NCI-H1048 (cell line): Measurements from ENCODE around the gene CKMT2.
"Not testable (repeated sequence)": the region's sequence is repeated elsewhere in the genome, so short reads cannot be mapped to it uniquely, and the experiment has no call there.

Source experiments
- DNase-seq: peaks from one replicate; lab custom pipeline; 2025; lab: John Stamatoyannopoulos, UW

CKMT2 gene

DNA sequence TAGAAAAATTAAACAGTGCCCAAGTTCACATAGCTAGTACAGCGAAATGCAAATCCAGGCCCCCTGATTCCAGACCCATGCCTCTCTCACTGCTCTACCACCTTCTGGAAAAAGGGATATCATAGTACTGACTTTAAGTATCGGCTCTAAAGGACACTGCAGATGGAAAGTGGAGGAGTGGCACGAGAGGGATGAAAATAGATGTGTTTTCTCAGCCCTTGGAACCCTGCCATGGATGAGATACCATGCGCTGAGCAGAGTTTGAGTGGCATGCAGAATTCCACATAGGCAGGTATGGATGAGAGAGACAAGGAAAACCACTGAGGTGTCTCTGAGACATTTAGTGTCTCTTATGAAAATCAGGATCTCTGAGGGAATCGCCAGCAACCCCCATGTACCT lies 18.8 kb downstream of the CKMT2 start:
- DNase-seq, result no peak

DNA sequence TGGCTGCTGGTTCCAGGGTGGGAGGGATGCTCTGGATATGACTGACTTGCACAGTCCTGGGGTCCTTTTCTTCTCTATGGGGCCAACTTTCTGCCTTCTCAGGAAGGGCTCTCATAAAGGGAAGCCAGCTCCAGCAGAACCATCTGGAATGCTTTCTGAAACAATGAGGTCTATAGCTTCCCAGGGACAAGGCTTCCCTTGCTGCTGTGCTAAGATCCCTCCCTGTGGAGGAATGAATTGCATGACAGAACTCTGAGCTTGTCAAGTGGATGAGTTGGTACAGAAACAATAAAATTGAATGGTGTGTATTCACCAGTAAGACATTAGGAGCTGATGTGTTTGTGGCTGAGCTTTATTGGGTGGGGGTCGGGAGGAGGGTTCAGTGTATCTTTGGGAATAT lies 19.8 kb downstream of the CKMT2 start:
- DNase-seq, result no peak

GRCh38 chr5:81253875-81254274 lies 20.8 kb downstream of the CKMT2 start:
- DNase-seq, result no peak

- DNase-seq, result no peak
Measured at GRCh38 chr5:81254886-81255559, 21.9 kb downstream of the CKMT2 start.

GRCh38 chr5:81256766-81257165 lies 23.6 kb downstream of the CKMT2 start:
- DNase-seq, result no peak

DNA sequence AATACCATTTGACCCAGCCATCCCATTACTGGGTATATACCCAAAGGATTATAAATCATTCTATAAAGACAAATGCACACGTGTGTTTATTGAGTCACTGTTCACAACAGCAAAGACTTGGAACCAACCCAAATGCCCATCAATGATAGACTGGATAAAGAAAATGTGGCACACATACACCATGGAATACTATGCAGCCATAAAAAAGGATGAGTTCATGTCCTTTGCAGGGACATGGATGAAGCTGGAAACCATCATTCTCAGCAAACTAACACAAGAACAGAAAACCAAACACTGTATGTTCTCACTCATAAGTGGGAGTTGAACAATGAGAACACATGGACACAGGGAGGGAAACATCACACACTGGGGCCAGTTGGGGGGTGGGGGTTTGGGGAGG lies 29.7 kb downstream of the CKMT2 start:
- not testable (repeated sequence) for DNase-seq

DNA sequence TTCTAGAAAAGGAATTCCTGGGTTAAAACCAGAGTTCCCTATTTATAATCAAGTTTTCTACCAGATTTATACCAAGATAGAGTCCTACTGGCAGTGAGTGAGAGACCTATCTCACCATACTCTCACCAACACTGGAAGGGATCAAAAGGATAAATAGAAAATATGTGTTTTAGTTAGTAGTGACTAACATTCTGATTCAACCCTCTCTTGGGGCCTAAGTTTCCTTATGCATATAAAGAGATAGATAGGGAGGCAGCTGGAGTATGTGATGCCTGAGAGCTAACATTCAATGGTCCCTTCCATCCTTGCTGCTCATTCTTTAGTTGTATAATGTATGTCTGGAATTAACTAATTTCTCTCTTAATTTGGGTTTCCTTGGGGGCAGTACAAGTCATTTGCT lies 32.0 kb downstream of the CKMT2 start:
- DNase-seq, result no peak

DNA sequence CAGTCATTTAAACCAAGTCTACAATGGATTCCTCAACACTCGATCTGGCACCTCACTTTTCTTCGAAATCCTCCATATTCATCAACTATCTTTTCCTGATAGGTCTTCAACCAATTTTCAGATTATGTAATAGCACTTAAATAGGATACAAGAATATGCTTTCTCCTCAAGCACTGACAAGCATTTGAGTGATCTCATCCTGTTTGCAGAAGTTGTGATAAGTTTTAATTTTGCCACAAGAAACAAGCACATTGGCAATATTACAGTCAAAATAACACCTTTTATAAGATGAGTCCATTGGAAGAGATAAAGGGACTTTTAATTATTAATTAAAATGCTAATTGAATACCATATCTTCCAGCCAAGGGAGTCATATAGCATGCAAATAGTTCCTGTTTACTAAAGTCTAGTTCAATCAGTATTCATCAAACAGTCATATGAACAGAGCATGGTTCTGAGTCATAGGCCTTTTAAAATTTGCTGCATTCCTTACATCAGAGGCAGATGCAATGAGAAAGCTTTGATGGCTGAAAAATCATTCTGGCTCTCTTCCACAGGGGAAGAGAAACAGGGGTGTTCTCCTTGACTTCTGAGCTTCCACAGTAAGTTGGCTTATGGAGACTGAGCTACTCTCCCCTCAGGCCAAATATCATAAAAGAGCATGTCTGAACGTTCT lies 35.5 kb downstream of the CKMT2 start:
- DNase-seq, result no peak

DNA sequence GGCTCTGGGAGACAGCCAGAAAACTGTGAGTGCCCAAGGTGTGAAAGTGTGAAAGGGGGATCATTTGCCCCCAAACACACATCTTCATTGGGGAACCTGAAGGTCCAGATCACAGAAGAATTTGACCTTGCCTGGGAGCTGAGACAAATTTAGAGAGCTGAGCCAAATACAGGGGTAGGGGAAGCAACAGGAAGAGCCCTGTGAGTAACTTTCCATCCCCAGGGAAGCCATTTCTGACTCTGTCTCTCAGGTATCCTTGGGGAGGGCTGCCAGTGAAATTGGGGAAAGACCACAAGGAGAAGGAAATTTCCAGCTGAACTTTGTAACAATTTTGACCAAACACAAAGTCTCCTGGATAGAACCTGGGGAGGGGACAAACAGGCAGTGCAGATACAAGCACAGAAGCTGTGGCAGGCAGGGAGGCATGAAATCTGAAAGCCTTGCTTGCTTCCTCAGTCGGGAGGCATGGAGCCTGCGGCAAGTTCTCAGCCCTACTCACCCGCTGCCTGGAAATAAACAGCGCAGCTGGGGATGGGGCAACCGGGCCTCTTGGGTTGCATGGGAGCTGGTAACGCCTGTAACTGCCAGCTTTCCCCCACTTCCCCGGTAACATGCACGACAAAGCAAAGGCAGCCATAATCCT lies 36.8 kb downstream of the CKMT2 start:
- no peak for DNase-seq

GRCh38 chr5:81270394-81271027 lies 37.4 kb downstream of the CKMT2 start:
- DNase-seq, result not testable (repeated sequence)

- no peak for DNase-seq
Measured at GRCh38 chr5:81283976-81284375, 50.9 kb downstream of the CKMT2 start.

- no peak for DNase-seq
Measured at GRCh38 chr5:81286059-81286617, 53.0 kb downstream of the CKMT2 start.

GRCh38 chr5:81288021-81288433 lies 54.9 kb downstream of the CKMT2 start:
- DNase-seq, result no peak

- no peak for DNase-seq
Measured at GRCh38 chr5:81290146-81290545, 57.0 kb downstream of the CKMT2 start.

DNA sequence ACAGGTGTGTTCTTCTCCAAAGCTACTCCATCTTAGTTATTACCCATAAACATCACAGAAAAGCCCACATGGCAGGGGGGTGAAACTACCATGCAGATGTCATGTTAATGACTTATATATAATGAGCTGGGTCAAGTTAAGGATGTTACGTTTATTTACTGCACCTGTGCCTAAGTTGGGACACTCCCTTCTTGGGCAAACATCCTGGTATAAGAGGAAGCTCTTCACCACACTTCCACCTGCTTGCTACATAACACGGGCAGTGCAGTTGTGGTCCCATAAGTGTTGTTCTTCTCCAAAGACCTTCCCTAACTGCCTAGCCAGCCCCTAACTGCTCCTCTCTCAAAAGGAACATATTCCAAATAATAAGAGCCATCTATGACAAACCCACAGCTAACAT lies 59.0 kb downstream of the CKMT2 start:
- DNase-seq, result no peak

DNA sequence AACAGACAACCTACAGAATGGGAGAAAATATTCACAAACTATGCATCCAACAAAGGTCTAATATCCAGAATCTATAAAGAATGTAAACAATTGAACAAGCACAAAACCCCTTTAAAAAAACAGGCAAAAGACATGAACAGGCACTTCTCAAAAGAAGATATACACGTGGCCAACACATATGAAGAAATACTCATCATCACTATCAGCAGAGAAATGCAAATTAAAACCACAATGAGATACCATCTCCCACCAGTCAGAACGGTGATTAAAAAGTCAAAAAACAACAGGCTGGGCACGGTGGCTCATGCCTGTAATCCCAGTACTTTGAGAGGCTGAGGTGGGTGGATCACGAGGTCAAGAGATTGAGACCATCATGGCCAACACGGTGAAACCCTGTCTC lies 60.9 kb downstream of the CKMT2 start:
- not testable (repeated sequence) for DNase-seq

GRCh38 chr5:81297531-81297930 lies 64.4 kb downstream of the CKMT2 start:
- no peak for DNase-seq

- no peak for DNase-seq
Measured at GRCh38 chr5:81300921-81301270, 67.8 kb downstream of the CKMT2 start.

DNA sequence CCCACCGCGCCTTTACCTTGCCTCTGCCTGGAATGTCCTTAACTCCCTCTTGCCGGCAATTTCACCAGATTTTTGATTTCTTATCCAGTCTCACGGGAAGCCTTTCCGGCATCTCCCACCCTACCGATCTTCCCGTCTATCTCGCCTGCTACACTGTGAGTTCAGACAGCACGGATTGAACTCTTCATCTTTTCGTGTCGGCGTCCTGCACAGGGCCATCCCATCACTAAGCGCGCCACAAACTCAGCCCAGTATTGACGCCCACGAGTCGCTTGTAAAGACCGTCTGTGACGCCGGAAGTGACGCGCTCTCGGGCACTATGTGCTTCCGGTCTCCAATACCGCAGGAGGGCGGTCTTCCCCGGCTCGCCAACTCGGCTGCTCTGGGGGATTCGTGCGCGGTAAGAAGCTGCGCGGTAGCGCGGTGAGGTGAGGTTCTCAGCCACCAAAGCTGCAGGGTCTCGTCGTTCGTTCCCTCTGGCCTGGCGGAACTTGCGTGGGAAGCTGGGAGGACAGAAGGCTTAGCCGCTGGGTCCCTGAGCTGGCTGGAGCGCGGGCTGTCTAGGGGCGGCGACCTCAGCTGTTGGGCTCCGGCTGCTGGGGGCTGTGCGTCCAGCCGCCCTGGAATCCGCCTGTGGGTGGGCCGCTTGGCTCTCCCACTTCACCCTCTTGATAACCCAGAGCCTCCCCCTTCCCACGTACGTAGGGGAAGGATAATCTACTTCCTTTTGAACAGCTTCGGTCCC lies 68.3 kb downstream of the CKMT2 start, which contains the start of gene ZCCHC9:
ZCCHC9 (plus strand) TSS at position 317 of the 745 bp plus-strand sequence. CDS start 3,171 bp downstream, outside the sequence.
- peak; percentile 91 for DNase-seq

GRCh38 chr5:81302596-81302995 lies 69.5 kb downstream of the CKMT2 start:
- no peak for DNase-seq

GRCh38 chr5:81303563-81303962 lies 70.4 kb downstream of the CKMT2 start:
- DNase-seq, result no peak

GRCh38 chr5:81305785-81306184 lies 72.7 kb downstream of the CKMT2 start:
- DNase-seq, result no peak
